Esophagus squamous epithelium (tissue), 5 donors: ENCODE measurements around the gene MYO9A. TPM values are rescaled to one million over a fixed set of nuclear protein-coding genes. Genes with fewer than 3 reads are reported as not detected.

Experiments used
- DNase-seq: peaks from one replicate; lab custom pipeline; 2025; lab: John Stamatoyannopoulos, UW
- H3K27ac ChIP-seq, 4 donors: fragments of 200-600 bp; sonication (generic); one replicate each; pipeline ENCODE4 v1.5.1; 2016 to 2019; ENCODE audit warnings: mild to moderate bottlenecking in 1 of 4
- H3K27me3 ChIP-seq, 4 donors: fragments of 200-600 bp; sonication (generic); 1 replicate in 3 of 4; 2 replicates in 1 of 4; pipeline versions ENCODE4 v1.5.1 to v1.6.0; 2017 to 2021; ENCODE audit warnings: antibody characterized with exemption in 1 of 4
- H3K36me3 ChIP-seq, 3 donors: fragments of 200-600 bp; sonication (generic); one replicate each; pipeline ENCODE4 v1.5.1; 2016 to 2019
- H3K4me1 ChIP-seq, 3 donors: fragments of 200-600 bp; sonication (generic); one replicate each; pipeline ENCODE4 v1.5.1; 2017 to 2019
- H3K4me3 ChIP-seq, 4 donors: fragments of 200-600 bp; sonication (generic); 1 replicate in 3 of 4; 2 replicates in 1 of 4; pipeline ENCODE4 v1.5.1; 2016 to 2019; ENCODE audit warnings: mild to moderate bottlenecking in 2 of 4, moderate library complexity in 1 of 4
- H3K9me3 ChIP-seq, 3 donors: fragments of 200-600 bp; sonication (generic); one replicate each; pipeline ENCODE4 v1.5.1; 2016 to 2019
- CTCF ChIP-seq, 6 experiments: fragments of 450-650 bp in 4 of 6; fragments of 200-600 bp in 2 of 6; sonication (generic) in 2 of 6; IDR thresholded peaks; one replicate each; pipeline ENCODE4 v1.5.1; 2016 to 2019; ENCODE audit warnings: antibody characterized with exemption in 6 of 6, mild to moderate bottlenecking in 4 of 6, moderate library complexity in 4 of 6
- POLR2A ChIP-seq, 4 donors: fragments of 450-650 bp; IDR thresholded peaks; one replicate each; pipeline ENCODE4 v1.6.1; 2017; ENCODE audit warnings: antibody characterized with exemption in 4 of 4, mild to moderate bottlenecking in 4 of 4, moderate library complexity in 3 of 4
- WGBS, 2 donors: methylation state at CpG; one replicate each; pipeline ENCODE4 v1.1.5; 2018; 5-methylcytosine and 5-hydroxymethylcytosine counted together
- intact Hi-C: fragments of 100-400 bp; cut with DNase I; formaldehyde crosslinking; loops from one replicate; pipeline ENCODE4 v1.15.0; 2022
- total RNA-seq, 4 donors: library from RNA; depleted of rRNA; stranded (reverse); fragments of >200 nt; gene quantifications; one replicate each; pipeline ENCODE4 v1.1.0, GENCODE V29; 2016
- donor health status: DM: yes; HTN: yes; CAD: no.

The MYO9A gene
- total RNA-seq, 4 donors from 2014 or later, result 18.2 to 62.0 (median 35.0) TPM

GRCh38 chr15:71790081-71790480, 327.9 kb downstream of the MYO9A start:
- Histone ChIP-seq H3K4me3 (no peak overlapping the region), H3K9me3 (no peaks in the 10 kb centered on the region), H3K27me3 (no peaks in the 10 kb centered on the region), H3K4me1 (no peaks in the 10 kb centered on the region), H3K36me3 (no peaks in the 10 kb centered on the region), H3K27ac (no peak overlapping the region)
- WGBS, 2 donors, result 68 to 79% methylated on average over 5 to 10 of the region's 10 CpGs
- intact Hi-C loops, result no loop called here
- TF ChIP-seq CTCF (IDR thresholded peaks at IDR 0.05) (no peak), POLR2A (IDR thresholded peaks at IDR 0.05) (no peak)
- DNase-seq, result no peak

- H3K36me3 ChIP-seq, result no peaks in the 10 kb centered on the region
- H3K4me3 ChIP-seq, result no peak overlapping the region
- H3K27me3 ChIP-seq, result no peaks in the 10 kb centered on the region
- TF ChIP-seq POLR2A (IDR thresholded peaks at IDR 0.05) (no peak), CTCF (IDR thresholded peaks at IDR 0.05) (no peak)
- no peak overlapping the region for H3K27ac ChIP-seq
- H3K4me1 ChIP-seq, result no peaks in the 10 kb centered on the region
- no peak for DNase-seq
- 92% methylated on average over 6 of the region's 6 CpGs for WGBS, 2 donors
- no peaks in the 10 kb centered on the region for H3K9me3 ChIP-seq
- intact Hi-C loops, result no loop called here
Measured at GRCh38 chr15:71789616-71790015, 328.3 kb downstream of the MYO9A start.

GRCh38 chr15:71788646-71789579, 329.0 kb downstream of the MYO9A start:
- no peak for DNase-seq
- H3K36me3 ChIP-seq, result no peaks in the 10 kb centered on the region
- TF ChIP-seq POLR2A (IDR thresholded peaks at IDR 0.05) (no peak), CTCF (IDR thresholded peaks at IDR 0.05) (no peak)
- H3K27ac ChIP-seq, result no peak overlapping the region
- no peaks in the 10 kb centered on the region for H3K4me1 ChIP-seq
- H3K9me3 ChIP-seq, result no peaks in the 10 kb centered on the region
- no peak overlapping the region for H3K4me3 ChIP-seq
- H3K27me3 ChIP-seq, result no peaks in the 10 kb centered on the region
- intact Hi-C loops, result no loop called here
- WGBS, 2 donors, result 72 to 87% methylated on average over 8 to 15 of the region's 15 CpGs

GRCh38 chr15:71786673-71787072, 331.3 kb downstream of the MYO9A start:
- Histone ChIP-seq H3K27ac (no peak overlapping the region), H3K9me3 (no peaks in the 10 kb centered on the region), H3K36me3 (no peaks in the 10 kb centered on the region), H3K4me1 (no peaks in the 10 kb centered on the region), H3K4me3 (no peak overlapping the region), H3K27me3 (no peaks in the 10 kb centered on the region)
- intact Hi-C loops, result no loop called here
- no peak for DNase-seq
- WGBS, 2 donors, result 70 to 75% methylated on average over 7 of the region's 7 CpGs
- TF ChIP-seq POLR2A (IDR thresholded peaks at IDR 0.05), result no peak
- TF ChIP-seq CTCF (IDR thresholded peaks at IDR 0.05), result no peak

GRCh38 chr15:71785996-71786395, 332.0 kb downstream of the MYO9A start:
- H3K36me3 ChIP-seq, result no peaks in the 10 kb centered on the region
- intact Hi-C loops, result no loop called here
- H3K27me3 ChIP-seq, result no peaks in the 10 kb centered on the region
- no peak overlapping the region for H3K4me3 ChIP-seq
- TF ChIP-seq POLR2A (IDR thresholded peaks at IDR 0.05) (no peak), CTCF (IDR thresholded peaks at IDR 0.05) (no peak)
- peaks cover 0 to under 1% (median 0%) of the 10 kb centered on the region in 3 donors for H3K4me1 ChIP-seq
- H3K27ac ChIP-seq, result no peak overlapping the region
- 83 to 88% methylated on average over 2 of the region's 2 CpGs for WGBS, 2 donors
- DNase-seq, result no peak
- no peaks in the 10 kb centered on the region for H3K9me3 ChIP-seq
